ENCODE data around the gene JAGN1. TPM values are rescaled to one million over a fixed set of nuclear protein-coding genes. Genes with fewer than 3 reads are reported as not detected.

JAGN1 gene
- total and polyA plus RNA-seq, 9 of the 15 experiments (the other 6 are each of a cell fraction or from before 2014, with no cell fraction given), result 31.6 to 77.8 (median 40.3) TPM

GRCh38 chr3:9902372-9903237 is 12.2 kb downstream of the JAGN1 start, which contains the start of gene IL17RE (continued):
- TF ChIP-seq TSHZ1 (CRISPR knock-in tag; IDR thresholded peaks at IDR 0.05) (no peak), DDX20 (tag; IDR thresholded peaks at IDR 0.05; ENCODE audit: low read depth) (no peak), YBX1 (IDR thresholded peaks at IDR 0.05) (no peak), TFAM (CRISPR knock-in tag; conservative IDR thresholded peaks at IDR 0.05) (no peak), ERF (CRISPR knock-in tag; IDR thresholded peaks at IDR 0.05) (no peak), HMG20A (CRISPR knock-in tag; conservative IDR thresholded peaks at IDR 0.05) (no peak), ZNF134 (CRISPR knock-in tag; conservative IDR thresholded peaks at IDR 0.05) (no peak), PTTG1 (tag; IDR thresholded peaks at IDR 0.05; ENCODE audit: low read depth) (no peak), PRDM10 (IDR thresholded peaks at IDR 0.05; ENCODE audit: partially characterized antibody) (no peak), NRF1 (conservative IDR thresholded peaks at IDR 0.05 in 1 of 2, IDR thresholded peaks at IDR 0.05 in 1 of 2) (peak; percentile 69 to 75), STAT5A (IDR thresholded peaks at IDR 0.05; ENCODE audit: borderline replicate concordance, low read length) (no peak), TBP (optimal IDR thresholded peaks at IDR 0.05; ENCODE audit: low read depth, low read length) (no peak), MAZ (CRISPR knock-in tag; conservative IDR thresholded peaks at IDR 0.05 in 1 of 2, IDR thresholded peaks at IDR 0.05 in 1 of 2) (0 out of 4 replicates have a peak, but pooled peaks of 1 of the 2 experiments have one; percentile 25), MLLT1 (IDR thresholded peaks at IDR 0.05) (0 out of 4 replicates have a peak, but pooled peaks of 1 of the 2 experiments have one; percentile 40), HDGF (IDR thresholded peaks at IDR 0.05) (0 out of 2 replicates have a peak, but pooled peaks have one; percentile 27), SP1 (CRISPR knock-in tag; IDR thresholded peaks at IDR 0.05) (no peak)

All from K562 (cell line).